PC-9 (cell line): ENCODE data around the gene PRELP. TPM values are rescaled to one million over a fixed set of nuclear protein-coding genes. Genes with fewer than 3 reads are reported as not detected.

ENCODE experiments used
- BruUV-seq: library from RNA; stranded (reverse); fragments of 400-500 nt; replicated peaks from 2 replicates; lab custom pipeline; 2021; lab: Mats Ljungman, UMichigan
- CTCF ChIA-PET: fragments of 300-600 bp; sonication (Branson Sonifier 250); formaldehyde crosslinking; loops from one replicate; lab custom pipeline; 2022; ENCODE audit warnings: antibody characterized with exemption; lab: Charles Lee
- POLR2A ChIA-PET: fragments of 300-600 bp; sonication (Branson Sonifier 250); formaldehyde crosslinking; loops from one replicate; lab custom pipeline; 2022; ENCODE audit warnings: antibody characterized with exemption; ENCODE audit not compliant: unreplicated experiment; lab: Charles Lee
- DNase-seq, 2 experiments: peaks; one replicate each; pipeline versions ENCODE4 v3.0.0 to v3.0.0-alpha.2; 2015 to 2022; ENCODE audit warnings: mixed read lengths in 1 of 2
- H2AFZ ChIP-seq: fragments of 200-600 bp; sonication (generic); 2 replicates; pipeline ENCODE4 v1.8.1; 2017; ENCODE audit warnings: antibody characterized with exemption
- H3F3A ChIP-seq: fragments of 200-600 bp; sonication (generic); 2 replicates; pipeline ENCODE4 v1.8.1; 2017; ENCODE audit warnings: antibody characterized with exemption, mild to moderate bottlenecking, low read depth; ENCODE audit not compliant: insufficient read depth
- H3K27ac ChIP-seq: fragments of 200-600 bp; sonication (generic); 2 replicates; pipeline ENCODE4 v1.6.1; 2016; ENCODE audit warnings: mixed run types
- H3K27me3 ChIP-seq: fragments of 200-600 bp; sonication (generic); 2 replicates; pipeline ENCODE4 v1.6.1; 2016; ENCODE audit warnings: low read depth, mixed run types; ENCODE audit not compliant: insufficient read depth
- H3K36me3 ChIP-seq: fragments of 200-600 bp; sonication (generic); 2 replicates; pipeline ENCODE4 v1.6.1; 2016; ENCODE audit warnings: low read depth, mixed run types
- H3K4me1 ChIP-seq: fragments of 200-600 bp; sonication (generic); replicated peaks from 2 replicates; pipeline ENCODE4 v1.6.1; 2016; ENCODE audit warnings: mixed run types; ENCODE audit not compliant: insufficient read depth
- H3K4me2 ChIP-seq: fragments of 200-600 bp; sonication (generic); 2 replicates; pipeline ENCODE4 v1.6.1; 2017; ENCODE audit warnings: mixed run types
- H3K4me3 ChIP-seq: fragments of 200-600 bp; sonication (generic); 2 replicates; pipeline ENCODE4 v1.6.1; 2016; ENCODE audit warnings: mixed run types
- H3K79me2 ChIP-seq: fragments of 200-600 bp; sonication (generic); 2 replicates; pipeline ENCODE4 v1.6.1; 2017; ENCODE audit warnings: low read depth, mixed run types
- H3K9me2 ChIP-seq: fragments of 200-600 bp; sonication (generic); 2 replicates; pipeline ENCODE4 v1.8.1; 2017; ENCODE audit warnings: mild to moderate bottlenecking; ENCODE audit not compliant: insufficient read depth
- H3K9me3 ChIP-seq: fragments of 200-600 bp; sonication (generic); 2 replicates; pipeline ENCODE4 v1.8.1; 2016; ENCODE audit warnings: low read depth; ENCODE audit not compliant: insufficient read depth
- H4K20me1 ChIP-seq: fragments of 200-600 bp; sonication (generic); 2 replicates; pipeline ENCODE4 v1.8.1; 2017; ENCODE audit not compliant: insufficient read depth
- EZH2 ChIP-seq: fragments of 200-600 bp; sonication (generic); IDR thresholded peaks from 2 replicates; pipeline ENCODE4 v1.8.0; 2017; ENCODE audit warnings: antibody characterized with exemption, low read depth
- intact Hi-C: fragments of 100-400 bp; cut with micrococcal nuclease; formaldehyde crosslinking; loops from one replicate; pipeline ENCODE4 v1.10.0; 2022; ENCODE audit not compliant: unreplicated experiment
- total RNA-seq: library from RNA; stranded (reverse); gene quantifications from 2 replicates; pipeline ENCODE4 v1.2.3, GENCODE V29; 2021
- TF ChIP-seq, protein P1 (sequence below): fragments of 200-600 bp; sonication (generic); conservative IDR thresholded peaks from 2 replicates; pipeline ENCODE4 v1.6.1; 2017; ENCODE audit warnings: mixed run types, antibody characterized with exemption, mild to moderate bottlenecking, moderate library complexity

The PRELP gene
- total RNA-seq, 1 experiment from 2014 or later: not detected

DNA sequence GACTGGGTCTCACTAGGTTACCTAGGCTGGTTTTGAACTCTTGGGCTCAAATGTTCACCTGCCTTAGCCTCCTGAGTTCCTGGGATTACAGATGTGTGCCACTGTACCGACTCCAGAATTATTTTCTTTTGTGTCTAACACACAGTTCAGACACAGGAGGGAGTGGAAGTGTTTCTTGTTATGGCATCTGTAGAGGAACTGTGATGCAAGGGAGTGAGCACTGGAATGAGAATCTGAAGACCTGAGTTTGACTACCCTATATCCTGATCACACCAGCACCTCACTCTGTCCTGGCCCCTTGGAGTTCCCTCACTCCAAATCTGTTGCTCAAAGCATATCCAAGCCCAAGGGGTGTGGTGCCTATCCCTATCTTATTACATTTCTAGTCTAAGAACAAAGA lies 33.5 kb downstream of the PRELP start:
- no peak overlapping the region for H3K4me3 ChIP-seq
- no peaks in the 10 kb centered on the region for H3K79me2 ChIP-seq
- H3K9me3 ChIP-seq: no peaks in the 10 kb centered on the region
- H3K27ac ChIP-seq: no peak overlapping the region
- H3K27me3 ChIP-seq: no peaks in the 10 kb centered on the region
- intact Hi-C loops: no loop called here
- H3K9me2 ChIP-seq: no peaks in the 10 kb centered on the region
- no peak for TF ChIP-seq EZH2
- TF ChIP-seq, protein P1, sequence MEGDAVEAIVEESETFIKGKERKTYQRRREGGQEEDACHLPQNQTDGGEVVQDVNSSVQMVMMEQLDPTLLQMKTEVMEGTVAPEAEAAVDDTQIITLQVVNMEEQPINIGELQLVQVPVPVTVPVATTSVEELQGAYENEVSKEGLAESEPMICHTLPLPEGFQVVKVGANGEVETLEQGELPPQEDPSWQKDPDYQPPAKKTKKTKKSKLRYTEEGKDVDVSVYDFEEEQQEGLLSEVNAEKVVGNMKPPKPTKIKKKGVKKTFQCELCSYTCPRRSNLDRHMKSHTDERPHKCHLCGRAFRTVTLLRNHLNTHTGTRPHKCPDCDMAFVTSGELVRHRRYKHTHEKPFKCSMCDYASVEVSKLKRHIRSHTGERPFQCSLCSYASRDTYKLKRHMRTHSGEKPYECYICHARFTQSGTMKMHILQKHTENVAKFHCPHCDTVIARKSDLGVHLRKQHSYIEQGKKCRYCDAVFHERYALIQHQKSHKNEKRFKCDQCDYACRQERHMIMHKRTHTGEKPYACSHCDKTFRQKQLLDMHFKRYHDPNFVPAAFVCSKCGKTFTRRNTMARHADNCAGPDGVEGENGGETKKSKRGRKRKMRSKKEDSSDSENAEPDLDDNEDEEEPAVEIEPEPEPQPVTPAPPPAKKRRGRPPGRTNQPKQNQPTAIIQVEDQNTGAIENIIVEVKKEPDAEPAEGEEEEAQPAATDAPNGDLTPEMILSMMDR: no peak
- peaks cover 37% of the 10 kb centered on the region for H3F3A ChIP-seq
- H3K36me3 ChIP-seq: no peaks in the 10 kb centered on the region
- POLR2A ChIA-PET: interaction anchor here (0.6 kb wide), 1 partner anchor 84 kb away, joined by 3 read pairs; no protein-coding TSS in a partner anchor
- CTCF ChIA-PET: interaction anchor here (0.6 to 1.2 kb wide), 2 partner anchors 11 to 118 kb away, joined by 3 read pairs; no protein-coding TSS in a partner anchor
- no peak overlapping the region for H3K4me2 ChIP-seq
- no peaks in the 10 kb centered on the region for H4K20me1 ChIP-seq
- peaks cover 45% of the 10 kb centered on the region for H3K4me1 ChIP-seq
- no peak for DNase-seq
- BruUV-seq: no TSS peak
- no peak overlapping the region for H2AFZ ChIP-seq

- ChIA-PET CTCF (interaction anchor here (0.6 kb wide), 1 partner anchor 58 kb away, joined by 3 read pairs; no protein-coding TSS in a partner anchor), POLR2A (interaction anchor here (0.7 kb wide), 1 partner anchor 985 kb away, joined by 5 read pairs; no protein-coding TSS in a partner anchor)
- H3K27ac ChIP-seq: peak overlapping the region; percentile 97
Observed at GRCh38 chr1:203511513-203511912, 35.9 kb downstream of the PRELP start.

DNA sequence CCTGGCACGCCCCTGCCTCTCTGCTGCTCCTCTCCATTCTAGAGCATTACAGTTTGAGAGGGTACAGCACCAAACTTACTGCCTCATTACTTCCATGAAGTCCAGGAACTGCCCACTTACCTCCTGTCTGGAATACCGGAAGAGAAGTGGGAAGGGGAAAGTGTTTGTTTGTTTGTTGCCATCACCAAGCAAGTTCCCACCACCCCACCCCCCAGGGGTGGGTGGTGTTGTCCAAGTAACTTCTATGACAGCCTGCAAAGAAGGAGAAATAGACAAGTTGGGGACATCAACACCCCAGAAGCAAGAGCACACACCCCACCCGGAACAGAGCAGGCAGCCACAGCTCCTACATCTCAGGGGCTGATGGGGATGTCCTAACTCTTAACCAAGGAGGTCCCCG lies 36.3 kb downstream of the PRELP start:
- Histone ChIP-seq H3K9me3 (no peaks in the 10 kb centered on the region), H3K79me2 (no peaks in the 10 kb centered on the region), H3K27ac (peak overlapping the region; percentile 97), H4K20me1 (no peaks in the 10 kb centered on the region), H3K4me2 (peak overlapping the region; percentile 86), H3K4me1 (peaks cover 73% of the 10 kb centered on the region), H3K27me3 (no peaks in the 10 kb centered on the region), H3F3A (peaks cover 44% of the 10 kb centered on the region), H2AFZ (peak overlapping the region; percentile 29; the same call in 1 of the 2 replicates), H3K9me2 (no peaks in the 10 kb centered on the region), H3K4me3 (no peak overlapping the region), H3K36me3 (no peaks in the 10 kb centered on the region)
- intact Hi-C loops: loop anchor here (2.0 to 5.0 kb wide), 3 partner anchors 45 to 349 kb away; partner anchors contain the start of gene SNRPE
- no peak for TF ChIP-seq EZH2
- TF ChIP-seq, protein P1: no peak
- ChIA-PET CTCF (interaction anchor here (0.6 kb wide), 1 partner anchor 58 kb away, joined by 3 read pairs; no protein-coding TSS in a partner anchor), POLR2A (interaction anchor here (0.7 kb wide), 1 partner anchor 985 kb away, joined by 5 read pairs; no protein-coding TSS in a partner anchor)
- BruUV-seq: no TSS peak
- DNase-seq: no peak

More at GRCh38 chr1:203511513-203511912, 35.9 kb downstream of the PRELP start:
- no peaks in the 10 kb centered on the region for H3K36me3 ChIP-seq
- no peaks in the 10 kb centered on the region for H3K27me3 ChIP-seq
- H3K4me2 ChIP-seq: peak overlapping the region; percentile 86
- H2AFZ ChIP-seq: no peak overlapping the region
- H3K9me2 ChIP-seq: no peaks in the 10 kb centered on the region
- peaks cover 68% of the 10 kb centered on the region for H3K4me1 ChIP-seq
- no peaks in the 10 kb centered on the region for H3K79me2 ChIP-seq
- BruUV-seq: no TSS peak
- H3K9me3 ChIP-seq: no peaks in the 10 kb centered on the region
- intact Hi-C loops: loop anchor here (5.0 kb wide), 2 partner anchors 46 to 181 kb away; no protein-coding TSS in a partner anchor
- TF ChIP-seq EZH2: no peak
- TF ChIP-seq, protein P1: no peak
- H3K4me3 ChIP-seq: no peak overlapping the region
- DNase-seq: no peak
- no peaks in the 10 kb centered on the region for H4K20me1 ChIP-seq
- peaks cover 44% of the 10 kb centered on the region for H3F3A ChIP-seq
